Measurements from ENCODE around the gene BGLAP.
"Not testable (repeated sequence)": the region's sequence is repeated elsewhere in the genome, so short reads cannot be mapped to it uniquely, and the experiment has no call there.

The BGLAP gene

DNA sequence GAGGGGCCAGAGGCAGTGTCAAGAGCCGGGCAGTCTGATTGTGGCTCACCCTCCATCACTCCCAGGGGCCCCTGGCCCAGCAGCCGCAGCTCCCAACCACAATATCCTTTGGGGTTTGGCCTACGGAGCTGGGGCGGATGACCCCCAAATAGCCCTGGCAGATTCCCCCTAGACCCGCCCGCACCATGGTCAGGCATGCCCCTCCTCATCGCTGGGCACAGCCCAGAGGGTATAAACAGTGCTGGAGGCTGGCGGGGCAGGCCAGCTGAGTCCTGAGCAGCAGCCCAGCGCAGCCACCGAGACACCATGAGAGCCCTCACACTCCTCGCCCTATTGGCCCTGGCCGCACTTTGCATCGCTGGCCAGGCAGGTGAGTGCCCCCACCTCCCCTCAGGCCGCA lies at the start of gene BGLAP:
Gene BGLAP (plus strand): TSS at position 259 of the 400 bp plus-strand sequence. CDS start 48 bp downstream, at position 307.
- no peak for DNase-seq

DNA sequence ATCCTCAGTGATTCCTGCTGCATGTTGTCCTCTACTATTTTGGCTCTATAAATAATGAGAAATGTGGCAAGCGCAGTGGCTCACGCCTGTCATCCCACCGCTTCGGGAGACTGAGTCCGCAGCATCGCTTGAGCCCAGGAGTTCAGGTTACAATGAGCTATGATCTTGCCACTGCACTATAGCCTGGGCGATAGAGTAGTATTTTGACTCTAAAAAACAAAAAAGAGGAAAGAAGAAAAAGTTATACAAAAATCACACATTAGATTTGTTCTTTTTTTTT lies 48.8 kb upstream of the BGLAP start:
- DNase-seq = no peak

DNA sequence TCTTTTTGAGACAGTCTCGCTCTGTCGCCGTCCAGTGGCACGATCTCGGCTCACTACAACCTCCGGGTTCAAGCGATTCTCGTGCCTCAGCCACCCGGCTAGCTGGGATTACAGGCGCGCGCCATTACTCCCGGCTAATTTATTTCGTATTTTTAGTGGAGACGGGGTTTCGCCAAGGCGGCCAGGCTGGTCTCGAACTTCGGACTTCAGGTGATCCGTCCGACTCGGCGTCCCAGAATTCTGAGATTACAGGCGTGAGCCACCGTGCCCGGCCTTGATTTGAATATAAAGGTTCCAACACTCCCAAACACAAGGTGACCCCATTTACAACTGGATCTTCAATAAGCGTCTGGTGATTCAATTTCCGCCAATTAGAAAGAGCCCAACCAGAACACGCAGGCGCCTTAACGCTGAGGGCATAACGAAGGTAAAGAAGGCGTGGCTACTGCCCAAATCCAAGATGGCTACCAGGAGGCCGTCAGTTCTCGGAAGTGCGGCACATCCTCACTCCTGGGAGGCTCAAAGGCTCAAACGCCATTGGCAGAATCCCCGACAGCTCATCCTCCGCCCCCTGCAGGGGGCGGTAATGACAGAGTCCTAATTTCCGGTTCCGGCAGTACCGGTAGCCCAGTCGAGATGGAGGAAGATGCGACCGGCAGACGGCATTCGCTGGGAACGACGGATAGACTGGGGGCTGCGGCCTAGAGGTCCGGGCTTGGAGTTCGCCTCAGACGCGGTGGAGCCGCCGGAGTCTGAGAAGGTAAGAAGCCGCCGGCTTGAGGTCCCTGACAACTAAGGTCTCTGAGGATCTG lies 48.3 kb upstream of the BGLAP start, which contains the start of gene SLC25A44:
Gene SLC25A44 (plus strand): TSS at position 617 of the 812 bp plus-strand sequence. CDS start 5,744 bp downstream, outside the sequence.
- DNase-seq = peak; percentile 97

DNA sequence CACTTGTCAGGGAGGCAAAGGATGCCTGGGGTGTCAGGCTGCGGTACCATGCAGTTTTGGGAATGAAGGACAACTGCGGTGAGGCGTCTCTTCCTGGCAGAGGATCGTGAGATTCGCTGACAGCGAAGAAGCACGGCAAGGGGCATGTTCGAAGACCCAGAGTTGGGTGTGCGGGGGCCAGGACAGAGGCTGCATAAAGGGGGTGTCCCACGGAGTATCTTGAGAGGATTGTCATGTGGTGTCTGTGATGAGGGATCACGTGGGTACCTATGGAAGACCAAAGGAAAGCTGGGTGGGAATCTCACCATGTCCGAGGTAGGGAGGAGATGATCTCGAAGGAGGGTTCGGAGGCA lies 47.7 kb upstream of the BGLAP start:
- DNase-seq = no peak

DNA sequence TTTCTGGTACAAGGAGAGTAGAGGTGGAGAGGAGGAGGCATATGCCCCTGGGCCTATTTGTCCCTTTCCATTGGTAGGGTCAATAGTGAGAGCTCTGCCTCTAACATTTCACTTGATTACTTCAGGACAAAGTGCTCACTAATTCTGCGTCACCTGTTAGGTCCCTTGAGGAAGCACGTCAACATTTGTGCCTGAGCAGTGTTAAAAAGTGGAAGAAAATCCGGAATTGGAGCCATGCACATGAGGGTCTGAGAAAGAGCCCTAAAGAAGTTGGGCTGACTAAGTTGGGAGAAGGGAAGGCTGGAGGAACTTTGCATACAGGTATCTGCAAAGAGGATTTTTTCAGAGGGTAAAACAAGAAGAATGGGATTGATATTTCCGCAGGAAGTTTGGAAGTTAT lies 46.1 kb upstream of the BGLAP start:
- DNase-seq = no peak

DNA sequence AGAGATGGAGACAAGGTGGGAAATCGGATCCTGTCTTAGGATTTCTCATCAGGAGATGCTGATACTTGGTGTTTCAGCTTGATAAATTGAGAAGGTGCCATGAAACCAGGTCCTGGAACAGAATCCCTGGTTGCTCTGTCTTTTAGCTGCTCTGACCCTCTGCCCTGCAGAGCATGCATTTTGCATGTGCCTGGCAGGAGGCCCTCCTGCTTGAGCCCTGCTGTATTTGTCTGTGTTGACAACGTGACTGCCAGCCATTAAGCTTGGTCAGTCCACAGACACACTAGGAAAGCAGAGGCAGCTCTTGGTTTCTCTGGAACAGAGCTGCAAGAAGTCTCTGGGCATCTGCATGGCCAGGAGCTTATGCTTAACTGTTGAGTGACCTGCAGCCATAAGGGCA lies 45.5 kb upstream of the BGLAP start:
- no peak for DNase-seq

DNA sequence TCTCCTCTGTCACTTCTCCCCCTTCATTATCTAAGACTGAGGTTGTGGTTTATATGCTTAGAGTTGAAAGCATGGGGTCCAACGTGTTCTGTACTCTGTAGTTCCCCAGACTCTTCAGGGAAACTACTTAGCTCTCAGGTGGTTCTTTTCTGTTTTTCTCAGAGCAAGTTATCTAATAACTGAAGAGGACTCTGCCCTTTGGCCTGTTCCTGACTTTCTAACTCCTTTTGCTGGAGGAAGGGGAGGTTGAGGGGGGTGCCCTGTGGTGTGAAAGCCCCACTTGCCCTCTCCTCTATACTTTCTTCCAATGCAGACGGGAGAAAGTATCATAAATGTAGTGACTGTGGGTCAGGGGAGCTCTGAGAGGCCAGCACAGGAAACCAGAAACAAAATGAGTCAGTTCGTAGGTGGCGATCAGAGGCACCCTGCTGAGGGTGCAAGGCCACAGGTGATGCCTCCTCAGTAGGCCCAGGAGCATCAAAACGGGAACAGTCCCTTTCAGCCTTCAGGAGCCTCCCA lies 43.1 kb upstream of the BGLAP start:
- no peak for DNase-seq

DNA sequence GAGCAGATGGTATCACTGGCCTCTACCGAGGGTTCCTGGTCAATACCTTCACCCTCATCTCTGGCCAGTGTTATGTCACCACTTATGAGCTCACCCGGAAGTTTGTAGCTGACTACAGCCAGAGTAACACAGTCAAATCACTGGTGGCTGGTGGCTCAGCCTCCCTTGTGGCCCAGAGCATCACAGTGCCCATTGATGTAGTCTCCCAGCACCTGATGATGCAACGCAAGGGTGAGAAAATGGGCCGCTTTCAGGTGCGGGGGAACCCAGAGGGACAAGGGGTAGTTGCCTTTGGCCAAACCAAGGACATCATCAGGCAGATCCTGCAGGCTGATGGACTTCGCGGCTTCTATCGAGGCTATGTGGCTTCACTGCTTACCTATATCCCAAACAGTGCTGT lies 41.9 kb upstream of the BGLAP start:
- DNase-seq = no peak

DNA sequence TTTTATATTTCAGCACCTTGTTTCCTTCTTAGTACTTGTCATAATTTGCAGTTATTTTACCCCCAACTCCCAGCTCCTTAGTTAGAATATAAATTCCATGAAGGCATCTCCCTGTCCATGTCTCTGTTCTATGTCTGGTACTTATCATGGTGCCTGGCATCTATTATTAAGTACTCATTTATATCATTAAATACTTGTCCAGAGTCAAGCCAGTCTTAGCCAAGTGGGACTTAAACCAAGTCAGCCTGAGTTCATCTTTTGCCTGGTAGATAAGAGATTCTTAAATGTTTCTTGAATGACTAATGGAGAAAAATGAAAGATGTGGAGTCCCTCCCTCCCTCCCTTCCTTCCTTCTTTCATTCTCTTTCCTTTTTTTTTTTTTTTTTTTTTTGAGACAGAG lies 38.7 kb upstream of the BGLAP start:
- peak; percentile 82 for DNase-seq

DNA sequence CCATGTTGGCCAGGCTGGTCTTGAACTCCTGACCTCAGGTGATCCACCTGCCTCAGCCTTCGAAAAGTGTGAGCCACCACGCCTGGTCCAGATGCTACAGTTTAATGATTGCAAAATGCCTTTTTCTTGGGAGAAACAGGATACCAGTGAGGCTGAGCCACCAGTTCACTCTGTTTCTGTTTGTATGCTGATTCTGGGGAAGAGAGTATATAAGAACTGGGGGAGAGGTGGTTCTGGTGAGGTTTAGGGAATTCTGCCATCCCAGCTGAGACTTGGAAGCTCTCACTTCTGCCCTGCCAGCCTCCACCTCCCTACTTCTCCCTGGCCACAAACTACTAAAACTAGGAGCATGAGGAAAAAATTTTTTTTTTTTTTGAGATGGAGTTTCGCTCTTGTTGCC lies 37.3 kb upstream of the BGLAP start:
- peak; percentile 31 for DNase-seq

DNA sequence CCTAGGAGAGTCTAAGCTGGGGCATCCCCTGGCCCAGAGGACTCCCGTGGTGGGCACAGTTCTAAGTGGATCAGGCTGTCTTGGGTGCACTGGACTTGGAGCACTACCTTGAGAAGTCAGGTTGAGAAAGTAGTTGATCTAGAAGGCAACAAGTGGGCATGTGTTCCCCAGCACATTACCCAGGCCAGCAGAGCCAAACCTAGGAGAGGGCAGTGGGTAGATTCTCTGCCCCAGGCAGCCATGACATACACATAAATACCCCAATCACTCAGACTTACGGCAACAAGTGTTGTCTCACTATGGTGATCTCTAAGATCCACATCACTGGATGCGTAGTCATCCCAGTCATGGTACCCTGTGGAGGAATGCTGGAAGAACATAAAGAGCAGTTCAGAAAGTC lies 30.7 kb upstream of the BGLAP start:
- no peak for DNase-seq

DNA sequence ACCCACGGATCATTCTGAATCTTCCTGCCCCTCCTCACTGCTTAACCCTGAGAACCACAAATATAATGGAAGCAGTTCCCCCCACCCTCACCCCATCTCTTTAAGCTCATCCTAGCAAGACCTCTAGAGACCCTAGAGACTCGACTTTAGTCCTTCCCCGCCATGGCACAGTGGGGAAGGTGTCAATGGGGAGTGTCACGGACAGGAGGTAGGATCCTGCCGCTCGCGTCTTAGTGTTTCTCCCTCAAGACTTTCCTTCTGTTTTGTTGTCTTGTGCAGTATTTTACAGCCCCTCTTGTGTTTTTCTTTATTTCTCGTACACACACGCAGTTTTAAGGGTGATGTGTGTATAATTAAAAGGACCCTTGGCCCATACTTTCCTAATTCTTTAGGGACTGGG lies 29.9 kb upstream of the BGLAP start:
- DNase-seq = no peak

DNA sequence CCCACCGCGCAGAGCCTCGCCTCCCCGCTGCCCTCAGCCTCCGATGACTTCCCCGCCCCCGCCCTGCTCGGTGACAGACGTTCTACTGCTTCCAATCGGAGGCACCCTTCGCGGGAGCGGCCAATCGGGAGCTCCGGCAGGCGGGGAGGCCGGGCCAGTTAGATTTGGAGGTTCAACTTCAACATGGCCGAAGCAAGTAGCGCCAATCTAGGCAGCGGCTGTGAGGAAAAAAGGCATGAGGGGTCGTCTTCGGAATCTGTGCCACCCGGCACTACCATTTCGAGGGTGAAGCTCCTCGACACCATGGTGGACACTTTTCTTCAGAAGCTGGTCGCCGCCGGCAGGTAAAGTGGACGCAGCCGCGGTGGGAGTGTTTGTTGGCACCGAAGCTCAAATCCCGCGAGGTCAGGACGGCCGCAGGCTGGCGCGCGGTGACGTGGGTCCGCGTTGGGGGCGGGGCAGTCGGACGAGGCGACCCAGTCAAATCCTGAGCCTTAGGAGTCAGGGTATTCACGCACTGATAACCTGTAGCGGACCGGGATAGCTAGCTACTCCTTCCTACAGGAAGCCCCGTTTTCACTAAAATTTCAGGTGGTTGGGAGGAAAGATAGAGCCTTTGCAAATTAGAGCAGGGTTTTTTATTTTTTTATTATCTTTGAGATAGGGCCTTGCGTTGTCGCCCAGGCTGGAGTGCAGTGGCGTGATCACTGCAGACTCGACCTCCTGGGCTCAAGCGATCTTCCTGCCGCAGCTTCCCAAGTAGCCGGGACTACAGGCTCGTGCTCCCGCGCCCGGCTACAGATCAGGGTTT lies 28.9 kb upstream of the BGLAP start, which contains the start of gene PMF1:
Gene PMF1 (plus strand): TSS at position 175 of the 811 bp plus-strand sequence. CDS start 9 bp downstream, at position 184.
- DNase-seq = peak; percentile 94

DNA sequence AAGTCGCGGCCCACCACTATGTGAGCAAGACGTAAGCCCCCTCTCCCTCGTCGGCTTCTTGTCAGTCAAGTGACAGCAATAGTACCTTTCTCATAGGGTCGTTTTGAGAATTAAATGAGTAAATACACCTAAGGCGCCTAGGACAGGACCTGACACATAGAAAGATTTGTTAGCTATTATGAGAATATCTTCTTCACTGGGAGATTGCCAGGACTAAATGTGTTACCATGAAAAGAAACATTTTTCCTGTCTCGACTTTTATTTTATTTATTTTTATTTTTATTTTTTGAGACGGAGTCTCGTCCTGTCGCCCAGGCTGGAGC lies 28.4 kb upstream of the BGLAP start:
- DNase-seq = no peak

DNA sequence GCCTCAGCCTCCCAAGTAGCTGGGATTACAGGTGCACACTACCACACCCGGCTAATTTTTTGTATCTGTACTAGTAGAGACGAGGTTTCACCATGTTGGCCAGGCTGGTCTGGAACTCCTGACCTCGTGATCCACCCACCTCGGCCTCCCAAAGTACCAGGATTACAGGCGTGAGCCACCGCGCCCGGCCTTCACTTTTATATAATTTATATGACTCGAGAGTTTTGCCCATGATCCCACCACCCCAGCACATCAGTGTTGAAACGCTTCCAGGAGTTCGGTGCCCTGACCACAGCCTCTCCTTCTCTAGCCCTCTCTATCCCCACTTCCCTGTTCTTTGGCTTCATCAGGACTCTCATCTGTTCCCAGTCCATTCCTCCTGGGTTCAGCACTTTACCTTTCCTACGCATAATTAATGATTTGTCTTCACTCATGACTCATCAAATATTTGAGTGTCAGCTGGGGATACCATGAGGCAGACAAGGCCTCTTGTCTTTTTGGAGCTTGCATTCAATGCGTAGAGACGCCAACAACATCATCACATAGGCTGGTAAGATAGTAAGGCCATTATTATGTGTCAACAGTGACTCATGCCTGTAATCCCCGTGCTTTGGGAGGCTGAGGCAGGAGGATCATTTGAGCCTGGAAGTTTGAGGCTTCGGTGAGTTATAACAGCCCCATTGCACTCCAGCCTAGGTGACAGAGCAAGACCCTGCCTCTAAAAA lies 27.8 kb upstream of the BGLAP start:
- peak; percentile 97 for DNase-seq

DNA sequence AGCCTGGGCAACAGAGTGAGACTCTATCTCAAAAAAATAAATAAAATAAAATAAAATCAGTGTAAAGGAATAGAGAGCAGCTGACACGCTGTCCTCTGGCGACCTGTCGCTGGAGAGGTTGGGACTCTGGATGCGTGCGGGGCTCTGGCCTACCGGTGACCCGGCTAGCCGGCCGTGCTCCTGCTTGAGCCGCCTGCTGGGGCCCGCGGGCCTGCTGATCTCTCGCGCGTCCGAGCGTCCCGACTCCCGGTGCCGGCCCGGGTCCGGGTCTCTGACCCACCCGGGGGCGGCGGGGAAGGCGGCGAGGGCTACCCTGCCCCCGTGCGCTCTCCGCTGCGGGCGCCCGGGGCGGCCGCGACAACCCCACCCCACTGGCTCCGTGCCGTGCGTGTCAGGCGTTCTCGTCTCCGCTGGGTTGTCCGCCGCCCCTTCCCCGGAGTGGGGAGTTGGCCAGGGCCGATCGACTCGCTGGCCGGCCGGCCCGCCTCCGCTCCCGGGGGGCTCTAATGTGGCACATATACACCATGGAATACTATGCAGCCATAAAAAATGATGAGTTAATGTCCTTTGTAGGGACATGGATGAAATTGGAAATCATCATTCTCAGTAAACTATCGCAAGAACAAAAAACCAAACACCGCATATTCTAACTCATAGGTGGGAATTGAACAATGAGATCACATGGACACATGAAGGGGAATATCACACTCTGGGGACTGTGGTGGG lies 25.5 kb upstream of the BGLAP start:
- not testable (repeated sequence) for DNase-seq

DNA sequence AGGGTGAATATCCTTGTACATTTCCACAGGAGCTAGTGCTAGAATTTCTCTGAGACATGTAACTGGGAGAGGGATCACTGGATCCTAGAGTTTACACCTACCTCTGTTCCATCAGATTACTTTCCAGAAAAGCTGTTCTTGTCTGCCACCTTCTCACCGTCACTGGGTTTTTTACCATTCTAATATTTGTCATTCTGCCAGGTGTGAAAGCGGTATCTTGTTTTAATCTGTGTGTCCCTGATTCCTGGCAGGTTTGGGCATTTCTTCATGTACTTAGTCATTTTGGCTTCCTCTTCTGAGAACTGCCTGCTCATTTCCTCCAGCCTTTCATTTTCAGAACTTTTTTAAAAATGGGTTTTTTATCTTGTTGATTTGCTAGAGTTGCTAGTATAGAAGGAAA lies 24.1 kb upstream of the BGLAP start:
- peak; percentile 40 for DNase-seq

DNA sequence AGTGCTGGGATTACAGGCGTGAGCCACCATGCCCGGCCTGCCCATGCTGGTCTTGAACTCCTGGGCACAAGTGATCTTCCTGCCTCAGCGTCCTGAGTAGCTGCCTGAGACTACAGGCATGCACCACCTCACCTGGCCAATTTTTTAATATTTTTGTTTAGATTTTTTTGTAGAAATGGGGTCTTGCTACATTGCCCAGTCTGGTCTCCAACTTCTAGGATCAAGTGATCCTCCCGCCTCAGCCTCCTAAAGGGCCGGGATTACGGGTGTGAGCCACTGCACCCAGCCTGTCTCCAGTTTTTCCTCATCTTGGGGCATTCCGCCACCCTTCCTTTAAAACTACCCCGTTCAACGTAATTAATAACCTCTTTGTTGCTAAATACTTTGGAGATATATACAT lies 21.8 kb upstream of the BGLAP start:
- DNase-seq = no peak

DNA sequence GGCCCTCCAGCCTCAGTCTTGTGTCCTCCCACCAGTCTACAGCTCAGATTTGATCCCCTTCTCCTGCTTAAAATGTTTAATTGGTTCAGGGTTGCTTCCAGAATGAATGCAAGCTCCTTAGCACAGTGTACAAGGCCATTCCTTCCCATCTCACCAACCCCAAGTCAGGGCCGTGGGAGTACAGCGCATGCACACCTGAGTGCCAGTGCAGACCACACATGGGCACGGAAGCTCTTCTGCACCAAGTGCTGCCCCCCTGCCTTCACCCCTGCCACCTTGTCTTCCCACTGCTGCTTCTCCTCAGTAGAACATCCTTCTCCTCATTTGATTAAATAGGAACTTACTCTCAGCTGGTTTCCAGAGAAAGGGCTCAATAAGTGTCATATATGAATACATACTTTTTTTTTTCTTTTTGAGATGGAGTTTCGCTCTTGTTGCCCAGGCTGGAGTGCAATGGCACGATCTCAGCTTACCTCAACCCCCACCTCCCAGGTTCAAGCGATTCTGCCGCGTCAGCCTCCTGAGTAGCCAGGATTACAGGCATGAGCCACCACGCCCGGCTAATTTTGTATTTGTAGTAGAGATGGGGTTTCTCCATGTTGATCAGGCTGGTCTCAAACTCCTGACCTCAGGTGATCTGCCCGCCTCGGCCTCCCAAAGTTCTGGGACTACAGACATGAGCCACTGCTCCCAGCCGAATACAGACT lies 19.8 kb upstream of the BGLAP start:
- no peak for DNase-seq

DNA sequence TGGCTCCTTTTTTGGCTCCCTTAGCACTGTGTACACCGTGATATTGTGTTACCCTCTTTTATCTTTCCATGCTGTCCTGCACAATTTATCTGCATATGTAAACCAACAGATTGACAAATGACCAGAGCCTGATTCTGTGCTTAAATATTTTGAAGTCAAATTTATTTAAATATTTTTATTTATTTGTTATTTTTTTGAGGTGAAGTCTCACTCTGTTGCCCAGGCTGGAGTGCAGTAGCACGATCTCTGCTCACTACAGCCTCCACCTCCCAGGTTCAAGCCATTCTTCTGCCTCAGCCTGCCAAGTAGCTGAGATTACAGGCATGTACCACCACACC lies 16.3 kb upstream of the BGLAP start:
- DNase-seq = no peak

DNA sequence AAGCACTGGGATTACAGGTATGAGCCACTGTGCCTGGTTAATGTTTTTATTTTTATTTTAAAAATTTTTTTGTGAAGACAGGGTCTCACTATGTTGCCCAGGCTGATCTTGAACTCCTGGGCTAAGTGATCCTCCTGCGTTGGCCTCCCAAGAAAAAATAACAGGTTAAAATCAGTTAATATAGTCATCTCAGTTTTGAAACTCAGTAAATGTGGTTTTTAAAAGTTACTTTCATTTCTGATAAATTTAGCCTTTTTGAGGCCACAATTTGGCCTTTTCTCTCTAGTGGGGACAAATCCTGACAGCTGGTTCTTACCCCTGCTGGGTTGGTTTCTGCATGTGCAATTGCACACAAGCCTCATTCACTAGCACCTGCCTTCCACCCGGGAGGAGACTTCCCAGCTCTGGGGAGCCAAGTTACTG lies 15.9 kb upstream of the BGLAP start:
- no peak for DNase-seq

DNA sequence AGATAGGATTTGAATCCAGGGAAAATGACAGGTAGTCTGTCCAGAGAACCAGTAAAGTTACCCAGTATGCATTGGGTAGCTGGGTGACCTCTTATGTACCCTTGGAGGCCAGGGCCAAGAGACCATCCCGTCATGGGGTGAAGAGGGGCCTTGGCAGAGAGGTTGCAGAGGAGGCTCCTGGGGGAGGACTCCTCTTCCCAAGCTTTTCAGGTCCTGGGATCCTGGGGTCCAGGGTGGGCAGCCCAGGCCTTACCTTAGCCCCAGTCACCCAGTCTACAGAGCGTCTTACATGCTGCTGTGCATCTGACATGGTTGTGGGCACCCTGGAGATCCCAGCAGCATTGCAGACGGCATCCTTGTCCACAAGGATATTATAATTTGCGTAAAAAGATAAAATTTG lies 15.2 kb upstream of the BGLAP start:
- DNase-seq = no peak

Data from NCI-H226 (cell line).